Measurements from ENCODE around the gene SASH1. TPM values are rescaled to one million over a fixed set of nuclear protein-coding genes. Genes with fewer than 3 reads are reported as not detected.

Gene SASH1
- total RNA-seq, 2 donors from 2014 or later: 4.6 to 12.4 TPM

- TF ChIP-seq, protein P1, sequence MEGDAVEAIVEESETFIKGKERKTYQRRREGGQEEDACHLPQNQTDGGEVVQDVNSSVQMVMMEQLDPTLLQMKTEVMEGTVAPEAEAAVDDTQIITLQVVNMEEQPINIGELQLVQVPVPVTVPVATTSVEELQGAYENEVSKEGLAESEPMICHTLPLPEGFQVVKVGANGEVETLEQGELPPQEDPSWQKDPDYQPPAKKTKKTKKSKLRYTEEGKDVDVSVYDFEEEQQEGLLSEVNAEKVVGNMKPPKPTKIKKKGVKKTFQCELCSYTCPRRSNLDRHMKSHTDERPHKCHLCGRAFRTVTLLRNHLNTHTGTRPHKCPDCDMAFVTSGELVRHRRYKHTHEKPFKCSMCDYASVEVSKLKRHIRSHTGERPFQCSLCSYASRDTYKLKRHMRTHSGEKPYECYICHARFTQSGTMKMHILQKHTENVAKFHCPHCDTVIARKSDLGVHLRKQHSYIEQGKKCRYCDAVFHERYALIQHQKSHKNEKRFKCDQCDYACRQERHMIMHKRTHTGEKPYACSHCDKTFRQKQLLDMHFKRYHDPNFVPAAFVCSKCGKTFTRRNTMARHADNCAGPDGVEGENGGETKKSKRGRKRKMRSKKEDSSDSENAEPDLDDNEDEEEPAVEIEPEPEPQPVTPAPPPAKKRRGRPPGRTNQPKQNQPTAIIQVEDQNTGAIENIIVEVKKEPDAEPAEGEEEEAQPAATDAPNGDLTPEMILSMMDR (conservative IDR thresholded peaks at IDR 0.05): no peak
- H3K4me3 ChIP-seq (ENCODE audit: low read length): no peak overlapping the region
- no peak overlapping the region for H3K27ac ChIP-seq (ENCODE audit: low read depth, low read length)
- H3K36me3 ChIP-seq (ENCODE audit: control insufficient read depth, insufficient read depth, low read length): no peaks in the 10 kb centered on the region
- no peak overlapping the region for H3K27ac Mint-ChIP-seq
- H3K36me3 Mint-ChIP-seq (ENCODE audit: low read depth): no peaks in the 10 kb centered on the region
- peaks cover 2% of the 10 kb centered on the region for H3K27me3 Mint-ChIP-seq (ENCODE audit: insufficient read depth)
- no peaks in the 10 kb centered on the region for H3K9me3 ChIP-seq (ENCODE audit: control insufficient read depth, low read length)
- no peaks in the 10 kb centered on the region for H3K9me3 Mint-ChIP-seq
- H3K4me1 ChIP-seq (ENCODE audit: control insufficient read depth, insufficient read depth, low read length): no peaks in the 10 kb centered on the region
- H3K4me3 Mint-ChIP-seq: no peak overlapping the region
- H3K27me3 ChIP-seq (ENCODE audit: control insufficient read depth, insufficient read depth, low read length, poor library complexity, severe bottlenecking): no peaks in the 10 kb centered on the region
- DNase-seq: no peak
- WGBS, 2 experiments (ENCODE audit: insufficient coverage in 1 of 2, insufficient read length in 1 of 2): 92% methylated on average over 4 of the region's 5 CpGs; no CpG with 5 or more reads in 1 of the 2 experiments
- H3K4me1 Mint-ChIP-seq: peaks cover 3% of the 10 kb centered on the region
- no peak overlapping the region for H3K9ac ChIP-seq (ENCODE audit: extremely low read depth, low read length, poor library complexity, severe bottlenecking)
Observed at GRCh38 chr6:148303616-148304015, 39.0 kb upstream of the SASH1 start.

DNA sequence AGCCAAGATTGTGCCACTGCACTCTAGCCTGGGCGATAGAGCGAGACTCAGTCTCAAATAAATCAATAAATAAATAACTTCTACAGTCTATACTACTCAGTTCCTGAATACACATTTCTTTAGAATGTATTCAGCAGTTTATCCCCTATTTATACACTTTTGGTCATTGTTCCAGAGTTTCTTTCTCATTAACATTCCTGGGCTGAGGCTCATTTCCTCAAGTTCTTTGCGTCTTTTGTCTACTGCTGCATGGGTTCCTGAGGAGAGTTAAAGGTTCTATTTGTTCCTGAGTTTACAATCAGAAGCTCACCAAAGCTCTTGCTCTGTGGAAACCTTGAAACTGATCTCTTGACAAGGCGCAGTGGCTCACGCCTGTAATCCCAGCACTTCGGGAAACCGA, 37.7 kb upstream of the SASH1 start:
- Mint-ChIP-seq H3K4me3 (no peak overlapping the region), H3K36me3 (ENCODE audit: low read depth) (no peaks in the 10 kb centered on the region), H3K4me1 (peaks cover 3% of the 10 kb centered on the region), H3K27ac (no peak overlapping the region), H3K27me3 (ENCODE audit: insufficient read depth) (peaks cover 2% of the 10 kb centered on the region), H3K9me3 (no peaks in the 10 kb centered on the region)
- Histone ChIP-seq H3K9me3 (ENCODE audit: control insufficient read depth, low read length) (no peaks in the 10 kb centered on the region), H3K4me3 (ENCODE audit: low read length) (no peak overlapping the region), H3K36me3 (ENCODE audit: control insufficient read depth, insufficient read depth, low read length) (no peaks in the 10 kb centered on the region), H3K4me1 (ENCODE audit: control insufficient read depth, insufficient read depth, low read length) (no peaks in the 10 kb centered on the region), H3K27me3 (ENCODE audit: control insufficient read depth, insufficient read depth, low read length, poor library complexity, severe bottlenecking) (no peaks in the 10 kb centered on the region), H3K27ac (ENCODE audit: low read depth, low read length) (no peak overlapping the region), H3K9ac (ENCODE audit: extremely low read depth, low read length, poor library complexity, severe bottlenecking) (no peak overlapping the region)
- WGBS, 2 experiments (ENCODE audit: insufficient coverage in 1 of 2, insufficient read length in 1 of 2): 95 to 98% methylated on average over 7 of the region's 7 CpGs
- no peak for DNase-seq
- TF ChIP-seq, protein P1 (conservative IDR thresholded peaks at IDR 0.05): no peak

DNA sequence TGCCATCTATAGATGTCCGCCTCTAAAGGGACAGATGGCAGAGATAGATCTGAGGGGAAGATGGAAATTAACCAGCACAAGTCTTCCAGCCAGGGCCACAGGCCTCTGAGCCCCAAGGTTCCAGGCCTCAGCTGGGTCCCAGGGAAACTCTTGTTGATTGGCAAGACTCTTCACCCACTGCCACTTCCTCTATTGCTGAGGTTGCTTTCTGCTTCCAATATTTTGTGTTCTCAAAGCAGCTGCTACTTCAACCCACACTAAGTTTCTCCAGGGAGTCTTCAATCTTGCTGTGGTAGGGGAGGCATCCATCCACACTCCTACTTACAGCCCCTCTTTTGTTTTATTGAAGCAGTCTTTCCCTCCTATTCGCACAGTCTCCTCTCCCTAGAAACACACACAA, 36.4 kb upstream of the SASH1 start:
- Mint-ChIP-seq H3K4me3 (no peak overlapping the region), H3K27me3 (ENCODE audit: insufficient read depth) (peaks cover 2% of the 10 kb centered on the region), H3K27ac (no peak overlapping the region), H3K9me3 (no peaks in the 10 kb centered on the region), H3K4me1 (peaks cover 3% of the 10 kb centered on the region), H3K36me3 (ENCODE audit: low read depth) (no peaks in the 10 kb centered on the region)
- Histone ChIP-seq H3K36me3 (ENCODE audit: control insufficient read depth, insufficient read depth, low read length) (no peaks in the 10 kb centered on the region), H3K9ac (ENCODE audit: extremely low read depth, low read length, poor library complexity, severe bottlenecking) (no peak overlapping the region), H3K4me1 (ENCODE audit: control insufficient read depth, insufficient read depth, low read length) (no peaks in the 10 kb centered on the region), H3K27ac (ENCODE audit: low read depth, low read length) (no peak overlapping the region), H3K4me3 (ENCODE audit: low read length) (no peak overlapping the region), H3K27me3 (ENCODE audit: control insufficient read depth, insufficient read depth, low read length, poor library complexity, severe bottlenecking) (no peaks in the 10 kb centered on the region), H3K9me3 (ENCODE audit: control insufficient read depth, low read length) (no peaks in the 10 kb centered on the region)
- 60 to 98% methylated on average over 1 to 2 of the region's 2 CpGs for WGBS, 2 experiments (ENCODE audit: insufficient coverage in 1 of 2, insufficient read length in 1 of 2)
- TF ChIP-seq, protein P1 (conservative IDR thresholded peaks at IDR 0.05): no peak
- DNase-seq: no peak
